ENCODE results near the gene SULT4A1. TPM values are rescaled to one million over a fixed set of nuclear protein-coding genes. Genes with fewer than 3 reads are reported as not detected.

SULT4A1 gene
- total RNA-seq, 3 donors from 2014 or later, result not detected

Other genes with a start within 250 kb of the SULT4A1 start
- under 1 TPM; 0.18 to 0.24 (median 0.18) TPM for gene EFCAB6, start 50.2 kb downstream of the SULT4A1 start, total RNA-seq
- not detected for gene PNPLA5, start 29.5 kb upstream of the SULT4A1 start, total RNA-seq
- under 1 TPM in 1 of 3 donors, not detected in 2; 0.30 TPM for gene PNPLA3, start 61.3 kb upstream of the SULT4A1 start, total RNA-seq
- 10 to 100 TPM; 62.6 to 73.6 (median 64.1) TPM for gene SAMM50, start 92.9 kb upstream of the SULT4A1 start, total RNA-seq
- 10 to 100 TPM; 15.1 to 21.5 (median 19.6) TPM for gene PARVB, start 161.8 kb upstream of the SULT4A1 start, total RNA-seq